Ovary (tissue), 9 donors: ENCODE data around the gene HOXD9. TPM values are rescaled to one million over a fixed set of nuclear protein-coding genes. Genes with fewer than 3 reads are reported as not detected.
A peak's percentile ranks its signal among the peaks of the same experiment; 100 is the strongest.

ENCODE experiments used
- DNase-seq, 5 donors: peaks; one replicate each; pipeline ENCODE4 v3.0.0-alpha.2; 2019 to 2020
- H3K27ac ChIP-seq, 2 donors: fragments of 200-600 bp; one replicate each; pipeline versions ENCODE4 v1.5.1 to v1.8.0; 2019 to 2022
- H3K27me3 ChIP-seq: fragments of 200-600 bp; one replicate; pipeline ENCODE4 v1.8.0; 2022
- H3K36me3 ChIP-seq: fragments of 200-600 bp; sonication (generic); one replicate; pipeline ENCODE4 v1.5.1; 2019
- H3K4me1 ChIP-seq: one replicate; pipeline ENCODE4 v1.8.1; 2013; ENCODE audit warnings: mild to moderate bottlenecking, moderate library complexity; ENCODE audit not compliant: insufficient read depth
- H3K4me3 ChIP-seq: fragments of 200-600 bp; sonication (generic); one replicate; pipeline ENCODE4 v1.5.1; 2017
- H3K9me3 ChIP-seq, 2 donors: fragments of 200-600 bp in 1 of 2; sonication (generic) in 1 of 2; one replicate each; pipeline versions ENCODE4 v1.5.1 to v1.8.1; 2013 to 2019; ENCODE audit warnings: mild to moderate bottlenecking in 1 of 2, moderate library complexity in 1 of 2
- EP300 ChIP-seq: sonication (generic); formaldehyde crosslinking; IDR thresholded peaks from one replicate; pipeline ENCODE4 v1.6.1; 2017; ENCODE audit warnings: antibody characterized with exemption
- POLR2A ChIP-seq: fragments of 450-650 bp; IDR thresholded peaks from one replicate; pipeline ENCODE4 v1.6.1; 2017; ENCODE audit warnings: antibody characterized with exemption, mild to moderate bottlenecking, moderate library complexity
- WGBS, 3 donors: extraction: QIAGEN DNeasy Blood & Tissue Kit in 1 of 3; methylation state at CpG; one replicate each; pipeline versions ENCODE4 v1.1.5 to v1.1.7; 2013 to 2017; 5-methylcytosine and 5-hydroxymethylcytosine counted together
- intact Hi-C, 4 donors: fragments of 100-400 bp; cut with DNase I; formaldehyde crosslinking; loops; one replicate each; pipeline versions ENCODE4 v1.11.0 to v1.15.1; 2022 to 2023
- polyA plus RNA-seq, 2 donors: library from polyadenylated mRNA; stranded (reverse); fragments of 200-250 nt in 1 of 2; fragments of 350-450 nt in 1 of 2; fragmentation: Illumina TruSeq in 1 of 2; extraction: RNeasy Lipid Tissue Mini Kit (QIAGEN cat#74804) in 1 of 2; gene quantifications; one replicate each; pipeline ENCODE4 v1.2.3, GENCODE V29; 2013 to 2014
- total RNA-seq, 7 donors: library from RNA; depleted of rRNA in 2 of 7; stranded (reverse); fragments of >200 nt in 2 of 7; fragmentation: NEBNext Ultra II Directional in 3 of 7; extraction: Animal tissue kit (Norgen Biotek cat#: 25700) in 3 of 7; gene quantifications; one replicate each; pipeline versions ENCODE4 v1.1.0 to v1.2.4, GENCODE V29; 2016 to 2023
- TF ChIP-seq, protein P1 (sequence below), 3 donors: fragments of 450-650 bp in 2 of 3; fragments of 200-600 bp in 1 of 3; IDR thresholded peaks; one replicate each; pipeline versions ENCODE4 v1.5.1 to v1.8.0; 2016 to 2022; ENCODE audit warnings: antibody characterized with exemption in 3 of 3, mild to moderate bottlenecking in 1 of 3
- donor health status: DM: no; HTN: no; CAD: no; lungs with moderate emphysema.
- donor health status: DM: no; HTN: no; CAD: no.
- donor health status: Bipolar disorder and iron deficiency.
- donor health status: DM: yes; HTN: yes; CAD: no.
- donor health status: DM: no; HTN: no; CAD: no.
- donor health status: DM: yes; HTN: yes; CAD: no.

The HOXD9 gene
- total and polyA plus RNA-seq, 9 donors, result 9.7 to 20.6 (median 12.8) TPM

DNA sequence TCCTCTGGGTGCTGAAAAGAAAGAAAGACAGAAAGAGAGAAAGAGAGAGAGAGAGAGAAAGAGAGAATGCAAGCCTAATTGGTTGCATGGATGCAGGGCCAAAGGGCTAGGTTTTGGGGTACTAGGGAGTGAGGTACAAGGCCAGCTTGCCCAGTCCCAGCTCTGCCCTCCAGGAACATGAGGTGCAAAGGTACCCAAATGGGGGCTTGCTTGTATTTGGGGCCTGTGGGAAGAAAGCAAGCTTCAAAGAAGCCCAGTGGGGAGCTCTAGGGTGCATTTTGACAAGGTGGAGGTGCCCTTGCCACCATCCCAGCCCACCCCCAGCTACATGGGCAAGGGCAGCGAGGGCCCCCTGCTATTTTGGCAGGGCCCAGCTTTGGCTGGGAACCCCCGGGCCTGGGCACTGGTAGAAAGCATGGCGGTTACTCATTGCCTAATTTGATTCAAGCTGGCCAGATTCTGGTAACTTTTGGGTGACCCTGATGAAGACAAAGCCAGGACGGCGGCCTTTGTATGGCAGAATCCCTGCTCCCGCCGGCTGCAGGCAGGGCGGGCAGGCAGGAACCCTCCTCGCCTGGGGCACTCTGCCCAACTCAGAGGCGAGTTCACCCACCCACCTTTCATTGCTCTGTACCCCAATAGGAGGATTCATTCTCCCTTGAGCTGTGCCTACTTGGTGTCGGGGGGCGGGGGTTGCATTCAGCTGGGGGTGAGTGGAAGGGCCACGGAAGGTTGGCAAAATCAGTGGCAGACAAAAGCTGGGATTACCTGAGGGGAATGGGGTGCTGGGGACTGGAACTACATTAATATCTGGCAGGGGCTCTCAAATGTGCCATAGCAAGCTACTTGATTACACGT, 28.3 kb downstream of the HOXD9 start:
- WGBS, 3 donors, result 76 to 88% (median 81%) methylated on average over 14 of the region's 14 CpGs
- Histone ChIP-seq H3K4me1 (peaks cover 5% of the 10 kb centered on the region), H3K9me3 (no peaks in the 10 kb centered on the region), H3K36me3 (no peaks in the 10 kb centered on the region), H3K27ac (no peak overlapping the region), H3K4me3 (no peak overlapping the region), H3K27me3 (no peaks in the 10 kb centered on the region)
- DNase-seq, result no peak
- TF ChIP-seq POLR2A, result no peak
- TF ChIP-seq, protein P1, sequence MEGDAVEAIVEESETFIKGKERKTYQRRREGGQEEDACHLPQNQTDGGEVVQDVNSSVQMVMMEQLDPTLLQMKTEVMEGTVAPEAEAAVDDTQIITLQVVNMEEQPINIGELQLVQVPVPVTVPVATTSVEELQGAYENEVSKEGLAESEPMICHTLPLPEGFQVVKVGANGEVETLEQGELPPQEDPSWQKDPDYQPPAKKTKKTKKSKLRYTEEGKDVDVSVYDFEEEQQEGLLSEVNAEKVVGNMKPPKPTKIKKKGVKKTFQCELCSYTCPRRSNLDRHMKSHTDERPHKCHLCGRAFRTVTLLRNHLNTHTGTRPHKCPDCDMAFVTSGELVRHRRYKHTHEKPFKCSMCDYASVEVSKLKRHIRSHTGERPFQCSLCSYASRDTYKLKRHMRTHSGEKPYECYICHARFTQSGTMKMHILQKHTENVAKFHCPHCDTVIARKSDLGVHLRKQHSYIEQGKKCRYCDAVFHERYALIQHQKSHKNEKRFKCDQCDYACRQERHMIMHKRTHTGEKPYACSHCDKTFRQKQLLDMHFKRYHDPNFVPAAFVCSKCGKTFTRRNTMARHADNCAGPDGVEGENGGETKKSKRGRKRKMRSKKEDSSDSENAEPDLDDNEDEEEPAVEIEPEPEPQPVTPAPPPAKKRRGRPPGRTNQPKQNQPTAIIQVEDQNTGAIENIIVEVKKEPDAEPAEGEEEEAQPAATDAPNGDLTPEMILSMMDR (IDR thresholded peaks at IDR 0.05), result no peak
- TF ChIP-seq EP300, result no peak
- intact Hi-C loops, result no loop called here

- H3K27me3 ChIP-seq, result no peaks in the 10 kb centered on the region
- no peaks in the 10 kb centered on the region for H3K36me3 ChIP-seq
- no peak within 1 kb of the TSS for H3K27ac ChIP-seq
- peak in 1 of 5 donors; percentile 12 for DNase-seq
- peak within 1 kb of the TSS; percentile 36 for H3K4me3 ChIP-seq
- intact Hi-C loops, result no loop called here
- peaks cover 5% of the 10 kb centered on the region for H3K4me1 ChIP-seq
- TF ChIP-seq, protein P1 (IDR thresholded peaks at IDR 0.05), result no peak
- TF ChIP-seq POLR2A (no peak), EP300 (no peak)
- no peaks in the 10 kb centered on the region for H3K9me3 ChIP-seq
- WGBS, 3 donors, result 66 to 74% (median 68%) methylated on average over 51 to 55 of the region's 55 CpGs
Measured at GRCh38 chr2:176151442-176152287, 29.1 kb downstream of the HOXD9 start, which contains the start of gene HOXD4. Gene HOXD4 (plus strand): TSS chr2:176151550. CDS start chr2:176151634, 84 bp downstream.

DNA sequence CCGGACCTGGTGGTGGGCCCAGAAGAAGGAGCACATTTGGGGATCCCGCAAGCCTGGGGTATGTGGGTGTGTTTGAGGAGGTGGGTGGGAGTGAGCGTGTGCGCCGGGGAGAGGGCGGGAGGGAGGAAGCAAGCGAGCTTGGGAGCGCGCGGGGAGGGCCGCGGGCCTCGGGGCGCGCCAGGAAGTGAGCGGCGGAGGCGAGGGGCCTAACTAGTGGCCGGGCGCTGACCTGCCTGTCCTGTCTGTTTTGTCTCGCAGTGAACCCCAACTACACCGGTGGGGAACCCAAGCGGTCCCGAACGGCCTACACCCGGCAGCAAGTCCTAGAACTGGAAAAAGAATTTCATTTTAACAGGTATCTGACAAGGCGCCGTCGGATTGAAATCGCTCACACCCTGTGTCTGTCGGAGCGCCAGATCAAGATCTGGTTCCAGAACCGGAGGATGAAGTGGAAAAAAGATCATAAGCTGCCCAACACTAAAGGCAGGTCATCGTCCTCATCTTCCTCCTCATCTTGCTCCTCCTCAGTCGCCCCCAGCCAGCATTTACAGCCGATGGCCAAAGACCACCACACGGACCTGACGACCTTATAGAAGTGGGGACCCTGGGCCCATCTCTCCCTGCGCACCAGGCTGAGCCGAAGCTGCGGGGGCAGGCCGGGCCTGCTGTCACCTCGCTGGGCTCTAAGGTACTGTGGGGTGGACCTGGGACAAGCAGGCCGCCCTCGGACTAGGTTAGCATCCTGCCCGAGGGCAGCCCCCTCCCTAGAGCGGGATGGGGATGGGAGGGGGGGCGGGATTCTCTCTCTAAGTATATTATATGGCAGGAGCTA, 30.0 kb downstream of the HOXD9 start:
- Histone ChIP-seq H3K36me3 (no peaks in the 10 kb centered on the region), H3K4me1 (peaks cover 5% of the 10 kb centered on the region), H3K4me3 (peak overlapping the region; percentile 36), H3K27me3 (no peaks in the 10 kb centered on the region), H3K9me3 (no peaks in the 10 kb centered on the region), H3K27ac (no peak overlapping the region)
- intact Hi-C loops, result no loop called here
- WGBS, 3 donors, result 72 to 80% (median 76%) methylated on average over 48 of the region's 48 CpGs
- TF ChIP-seq EP300, result no peak
- no peak for TF ChIP-seq POLR2A
- TF ChIP-seq, protein P1 (IDR thresholded peaks at IDR 0.05), result no peak
- no peak for DNase-seq
